ENCODE results near the gene SAT1.

DNA sequence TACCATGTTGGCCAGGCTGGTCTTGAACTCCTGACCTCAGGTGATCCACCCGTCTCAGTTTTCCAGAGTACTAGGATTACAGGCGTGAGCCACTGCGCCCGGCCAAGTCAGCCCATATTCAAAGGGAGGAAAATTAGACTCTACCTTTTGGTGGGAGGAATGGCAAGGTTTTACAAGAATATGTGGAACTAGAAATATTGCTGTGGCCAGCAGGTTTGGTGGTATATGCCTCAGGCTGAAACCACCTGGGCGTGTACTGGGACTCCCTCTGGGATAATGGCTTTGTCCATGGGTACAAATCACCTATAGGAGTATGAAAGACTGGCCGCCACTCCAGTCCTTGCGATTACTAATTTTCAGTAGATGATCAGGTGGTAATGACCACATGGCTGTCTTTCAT lies 32.4 kb downstream of the SAT1 start:
- TF ChIP-seq NONO (IDR thresholded peaks at IDR 0.05) (no peak), NONO (CRISPR knock-in tag; conservative IDR thresholded peaks at IDR 0.05) (no peak), PRPF4 (IDR thresholded peaks at IDR 0.05; ENCODE audit: low read depth, low read length, poor library complexity, severe bottlenecking) (no peak), BHLHE40 (IDR thresholded peaks at IDR 0.05; ENCODE audit: low read length) (no peak), POLR2A (IDR thresholded peaks at IDR 0.05; ENCODE audit: insufficient read depth in 1 of 2, low read depth in 2 of 2, low read length in 2 of 2) (no peak), TCF7 (IDR thresholded peaks at IDR 0.05; ENCODE audit: low read depth) (no peak), EP300 (IDR thresholded peaks at IDR 0.05; ENCODE audit: low read depth in 2 of 2, low read length in 2 of 2) (no peak), EP300 (CRISPR knock-in tag; IDR thresholded peaks at IDR 0.05; ENCODE audit: borderline replicate concordance) (no peak), PCBP2 (optimal IDR thresholded peaks at IDR 0.05; ENCODE audit: low read depth, low read length, poor library complexity, severe bottlenecking) (no peak), SMAD1 (CRISPR knock-in tag; IDR thresholded peaks at IDR 0.05; ENCODE audit: borderline replicate concordance, low read depth) (no peak)
- TF ChIP-seq, protein P1, sequence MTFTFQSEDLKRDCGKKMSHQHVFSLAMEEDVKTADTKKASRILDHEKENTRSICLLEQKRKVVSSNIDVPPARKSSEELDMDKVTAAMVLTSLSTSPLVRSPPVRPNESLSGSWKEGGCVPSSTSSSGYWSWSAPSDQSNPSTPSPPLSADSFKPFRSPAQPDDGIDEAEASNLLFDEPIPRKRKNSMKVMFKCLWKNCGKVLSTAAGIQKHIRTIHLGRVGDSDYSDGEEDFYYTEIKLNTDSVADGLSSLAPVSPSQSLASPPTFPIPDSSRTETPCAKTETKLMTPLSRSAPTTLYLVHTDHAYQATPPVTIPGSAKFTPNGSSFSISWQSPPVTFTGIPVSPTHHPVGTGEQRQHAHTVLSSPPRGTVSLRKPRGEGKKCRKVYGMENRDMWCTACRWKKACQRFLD (CRISPR knock-in tag; IDR thresholded peaks at IDR 0.05; ENCODE audit: borderline replicate concordance): no peak

All from HepG2 (cell line).